HTERT RPE-1 (cell line): ENCODE data around the gene TRMT11.
"Not testable (repeated sequence)": the region's sequence is repeated elsewhere in the genome, so short reads cannot be mapped to it uniquely, and the experiment has no call there.

Experiments
- in situ Hi-C: fragments of 300-500 bp; cut with MboI; formaldehyde crosslinking; loops from 4 replicates; pipeline ENCODE4 v1.14.3; 2020; ENCODE audit warnings: low sequenced_read_pairs

Gene TRMT11

DNA sequence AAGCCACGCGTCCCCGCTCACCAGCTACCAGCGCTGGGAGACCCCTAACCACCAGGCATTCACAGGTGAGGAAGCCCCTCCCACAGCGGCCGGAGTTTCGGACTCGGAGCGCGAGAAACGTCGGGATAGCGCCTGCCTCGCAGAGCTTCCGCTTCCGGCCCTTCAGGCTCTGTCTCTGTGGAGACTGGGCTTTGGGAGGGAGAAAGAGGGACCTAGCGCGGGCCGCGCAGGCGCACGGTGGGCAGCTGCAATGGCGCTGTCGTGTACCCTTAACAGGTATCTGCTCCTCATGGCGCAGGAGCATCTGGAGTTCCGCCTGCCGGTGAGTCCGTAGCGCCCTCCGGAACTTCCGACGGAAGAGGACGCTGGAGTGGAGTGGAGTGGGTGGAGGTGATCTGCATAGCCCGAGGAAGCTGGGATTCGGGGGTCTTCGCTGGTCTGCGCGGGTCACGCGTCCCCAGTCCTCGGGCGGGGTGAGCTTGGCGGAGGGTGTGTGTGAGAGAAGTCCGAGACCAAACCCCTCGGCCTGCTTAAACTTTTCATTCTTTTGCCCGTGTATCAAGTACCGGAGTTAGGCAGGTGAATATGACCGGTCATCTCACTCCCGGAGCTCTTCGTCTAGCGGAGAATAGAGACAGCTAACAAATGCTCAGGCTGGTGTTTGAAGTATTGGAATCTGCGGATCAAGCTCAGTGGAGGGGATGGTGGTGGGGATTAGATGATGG, at the start of gene TRMT11:
TRMT11 (plus strand) TSS at position 240 of the 725 bp plus-strand sequence; CDS start at position 251, 11 bp downstream.
- in situ Hi-C loops, result no loop called here

DNA sequence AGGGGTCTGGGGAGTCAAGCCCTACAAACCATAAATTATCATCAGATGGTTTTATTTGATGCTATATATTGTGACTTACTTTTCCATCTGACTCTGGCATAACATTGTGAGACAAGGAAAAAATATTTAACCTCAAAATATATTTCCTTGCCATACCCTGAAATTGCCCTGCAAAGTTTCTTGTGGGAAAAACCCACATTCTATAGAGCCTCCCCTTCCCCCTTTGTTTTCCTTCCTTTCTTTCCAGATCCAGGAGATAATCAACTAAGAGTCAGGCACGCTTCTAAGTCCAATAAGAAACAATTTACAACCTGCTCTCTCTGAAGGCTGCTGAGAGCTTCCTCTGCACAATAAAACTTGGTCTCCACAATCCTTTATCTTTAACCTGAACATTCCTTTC, 47.3 kb upstream of the TRMT11 start:
- in situ Hi-C loops, result no loop called here

DNA sequence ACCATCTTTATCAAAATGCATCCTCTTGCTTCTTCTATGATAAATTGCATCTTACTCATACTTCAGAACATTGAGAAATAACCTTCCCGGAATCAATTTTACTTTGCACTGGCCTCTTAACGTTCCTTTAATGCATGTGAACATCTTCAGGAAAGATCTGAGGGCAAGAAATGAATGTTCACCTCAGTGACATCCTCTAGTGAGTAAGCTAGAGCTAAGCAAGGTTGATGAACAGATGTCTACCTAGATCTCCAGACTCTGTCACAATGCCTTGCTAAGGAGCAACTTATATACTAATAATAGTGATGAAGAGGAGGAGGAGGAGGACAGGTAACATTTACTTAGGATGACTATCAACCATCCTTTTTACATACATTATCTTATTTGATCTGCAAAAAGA, 46.5 kb upstream of the TRMT11 start:
- in situ Hi-C loops, result no loop called here

DNA sequence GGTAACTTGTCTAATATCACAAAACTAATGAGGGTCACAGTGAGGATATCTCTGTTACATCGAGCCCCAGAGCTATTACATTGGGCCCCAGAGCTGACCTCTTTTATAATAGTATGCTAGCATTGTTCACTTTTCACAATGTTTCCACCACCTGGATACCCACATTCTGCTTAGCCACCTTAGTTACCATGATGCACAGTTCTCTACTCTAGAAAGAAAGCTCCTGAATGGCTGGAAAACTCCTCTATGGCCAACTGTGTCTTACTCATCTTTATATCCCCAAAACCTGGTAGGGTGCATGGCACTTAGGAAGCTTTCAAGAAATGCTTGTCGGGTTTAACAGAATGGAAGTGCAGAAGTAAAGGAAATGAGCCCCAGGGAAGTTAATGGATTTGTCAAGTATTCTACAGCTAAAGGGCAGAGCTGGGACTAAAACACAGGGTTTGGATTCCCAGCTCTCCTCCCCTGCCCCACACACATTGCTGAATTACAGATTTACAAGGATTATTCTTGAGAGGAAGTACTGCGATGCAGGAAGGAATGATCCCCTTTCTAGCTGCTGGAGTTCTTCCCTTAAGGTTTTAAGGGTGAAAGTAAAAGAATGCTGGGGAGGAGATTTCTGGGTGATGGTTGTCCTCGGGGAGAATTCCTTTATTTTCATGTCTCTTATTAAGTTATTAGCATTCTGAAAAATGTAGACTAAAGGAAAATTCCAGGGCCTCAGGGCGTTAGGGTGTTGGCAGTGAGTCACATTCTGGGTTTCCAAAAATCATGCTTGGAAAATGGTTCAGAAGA, 45.9 kb upstream of the TRMT11 start:
- in situ Hi-C loops, result no loop called here

GRCh38 chr6:125942672-125943527, 43.4 kb upstream of the TRMT11 start:
- in situ Hi-C loops, result no loop called here

DNA sequence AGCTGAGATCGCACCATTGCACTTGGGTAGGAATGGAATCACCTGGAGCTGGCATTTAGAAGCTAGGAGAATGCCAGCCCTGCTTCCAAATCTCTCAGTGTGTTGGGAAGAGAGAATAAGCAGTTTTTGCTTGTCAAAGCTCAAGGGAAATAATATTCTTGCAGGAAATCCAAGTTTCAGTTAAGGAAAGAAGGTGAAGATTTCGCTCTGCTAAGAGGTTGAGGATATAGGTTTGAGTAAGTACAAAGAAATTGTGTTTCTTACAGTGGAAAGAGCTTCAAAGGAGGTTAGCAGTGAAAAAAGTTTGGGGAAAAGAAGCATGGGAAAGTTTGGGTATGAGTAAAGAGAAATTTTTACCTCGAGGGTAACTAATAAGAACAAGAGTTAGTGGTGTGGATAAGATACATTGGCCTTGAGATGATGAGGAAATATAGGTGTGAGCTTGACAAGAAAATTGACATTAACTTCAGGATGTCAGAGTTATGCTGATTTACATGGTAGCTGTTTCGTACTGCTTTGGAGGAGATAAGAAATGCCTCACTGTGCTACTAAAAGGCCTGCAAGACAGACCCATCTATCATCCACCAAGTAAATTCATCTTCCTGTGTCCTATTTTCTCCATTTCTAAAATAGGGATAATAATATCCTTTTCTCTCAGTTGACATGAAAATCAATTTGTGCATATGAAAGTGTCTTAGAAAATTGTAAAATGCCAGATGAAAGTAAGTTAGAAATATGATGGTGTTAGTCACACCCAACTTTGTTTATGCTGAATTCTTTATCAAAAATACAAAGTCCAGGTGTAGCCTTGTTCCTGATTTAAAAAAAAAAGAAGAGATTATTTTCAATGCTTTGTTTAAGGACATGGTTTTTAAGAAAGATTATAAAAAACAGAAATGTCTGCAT, 42.6 kb upstream of the TRMT11 start:
- in situ Hi-C loops, result no loop called here

- in situ Hi-C loops, result no loop called here
Measured at GRCh38 chr6:125944434-125944816, 41.9 kb upstream of the TRMT11 start.

GRCh38 chr6:125944896-125945295, 41.4 kb upstream of the TRMT11 start:
- in situ Hi-C loops, result no loop called here

DNA sequence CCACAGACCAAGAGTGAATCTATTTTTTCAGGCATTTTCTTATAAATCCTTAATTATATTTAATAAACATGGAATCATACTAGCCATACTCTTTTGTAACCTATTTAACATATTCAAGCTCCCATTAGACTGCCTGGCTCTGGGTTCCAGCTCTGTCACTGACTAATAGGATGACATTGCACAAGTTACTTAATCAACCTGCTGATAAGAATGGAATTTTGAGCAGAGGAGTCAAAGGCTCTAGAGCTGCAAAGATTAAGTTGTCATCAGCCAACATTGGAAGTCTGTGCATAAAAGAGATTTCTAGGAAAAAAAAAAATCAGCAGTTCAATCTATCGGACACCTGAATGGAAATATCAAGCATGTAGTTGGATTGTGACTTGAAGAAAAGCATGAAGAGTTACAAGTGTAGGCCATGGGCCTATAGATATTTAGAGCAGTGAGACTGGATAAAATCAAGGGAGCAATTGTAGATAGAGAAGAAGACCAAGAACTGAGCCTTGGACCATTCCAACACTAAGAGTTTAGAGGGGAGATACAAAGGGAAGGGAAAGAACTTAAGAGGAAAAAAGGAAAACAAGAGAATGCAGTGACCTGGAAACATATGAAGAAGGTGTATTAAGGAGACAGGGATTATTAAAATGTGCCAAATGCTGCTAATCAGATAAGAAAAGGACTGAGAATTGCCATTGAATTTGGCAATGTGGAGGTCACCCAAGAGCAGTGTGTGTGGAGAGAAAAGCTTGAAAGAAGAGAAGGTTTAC, 40.8 kb upstream of the TRMT11 start:
- in situ Hi-C loops, result no loop called here

- in situ Hi-C loops, result no loop called here
Measured at GRCh38 chr6:125947615-125948014, 38.7 kb upstream of the TRMT11 start.

GRCh38 chr6:125948455-125948854, 37.9 kb upstream of the TRMT11 start:
- in situ Hi-C loops, result no loop called here

DNA sequence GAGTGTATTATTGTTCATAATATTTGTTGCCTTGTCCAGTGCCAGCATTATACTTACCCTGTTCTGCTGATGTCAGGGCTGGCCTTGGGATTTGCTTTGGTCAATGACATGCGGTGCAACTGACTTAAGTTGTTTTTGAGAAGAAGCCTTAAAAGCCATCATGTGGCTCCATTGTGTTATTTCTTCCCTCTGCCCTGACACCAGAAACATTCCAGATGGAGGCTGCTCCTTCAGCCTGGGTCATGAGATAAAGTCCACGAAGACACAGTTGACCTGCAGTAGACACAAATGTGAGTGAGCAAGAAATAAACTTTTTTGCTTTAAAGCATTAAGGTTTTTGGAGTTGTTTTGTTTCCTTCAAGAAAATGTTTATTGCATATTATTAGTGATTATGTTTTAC, 37.3 kb upstream of the TRMT11 start:
- in situ Hi-C loops, result no loop called here

DNA sequence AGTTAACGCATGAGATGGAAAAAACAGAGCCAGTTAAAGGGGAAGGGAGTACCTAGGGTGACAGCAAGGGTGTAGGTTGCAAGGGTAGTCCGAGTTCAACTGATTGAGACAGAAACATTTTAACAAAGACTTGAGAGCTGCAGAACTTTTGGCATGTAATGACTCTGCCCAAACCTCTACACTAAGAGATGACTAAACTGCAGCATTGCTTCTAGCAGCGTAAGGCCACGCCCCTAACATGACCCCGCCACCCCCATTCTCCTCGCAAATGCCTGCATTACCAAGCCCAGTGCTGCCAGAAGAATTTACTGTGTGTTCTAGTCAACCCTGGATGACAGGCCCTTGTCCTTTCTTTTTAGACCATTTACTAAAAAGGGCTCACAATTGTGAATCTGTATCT, 36.0 kb upstream of the TRMT11 start:
- in situ Hi-C loops, result no loop called here

GRCh38 chr6:125950716-125951115, 35.6 kb upstream of the TRMT11 start:
- in situ Hi-C loops, result not testable (repeated sequence)

- in situ Hi-C loops, result no loop called here
Measured at GRCh38 chr6:125951323-125951722, 35.0 kb upstream of the TRMT11 start.

DNA sequence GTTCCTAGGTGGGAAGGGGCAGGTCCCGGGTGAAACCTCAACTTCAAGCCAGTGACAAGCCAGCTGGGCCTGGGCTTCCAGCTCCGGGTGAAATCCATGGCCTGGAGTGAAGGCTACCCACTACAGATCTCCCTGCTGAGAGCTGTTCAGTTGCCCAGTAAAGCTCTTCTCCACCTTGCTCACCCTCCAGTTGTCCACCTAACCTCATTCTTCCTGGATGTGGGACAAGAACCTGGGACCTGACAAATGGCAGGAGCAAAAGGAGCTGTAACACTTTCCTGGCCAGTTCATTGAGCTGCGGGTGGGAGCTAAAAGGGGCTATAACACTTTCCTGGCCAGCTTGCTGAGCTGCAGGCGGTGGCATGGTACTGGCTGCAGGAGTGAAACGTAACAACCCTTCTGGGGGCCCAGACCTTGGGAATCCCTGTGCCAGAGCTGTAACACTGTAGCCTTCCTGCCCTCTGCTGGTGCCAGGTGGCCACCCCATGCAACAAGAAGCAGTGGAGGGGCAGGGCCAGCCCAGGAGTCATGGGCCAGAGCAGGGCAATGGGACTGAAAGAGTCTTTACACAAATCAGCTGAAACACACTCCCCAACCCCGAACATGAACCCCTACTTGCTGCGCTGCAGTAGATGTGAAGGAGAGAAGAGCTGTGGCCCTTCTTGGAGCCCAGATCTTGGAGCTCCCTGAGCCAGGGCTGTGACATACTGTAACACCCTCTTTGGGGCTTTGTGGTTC, 33.4 kb upstream of the TRMT11 start:
- in situ Hi-C loops, result no loop called here

GRCh38 chr6:125953502-125953875, 32.9 kb upstream of the TRMT11 start:
- in situ Hi-C loops, result no loop called here

DNA sequence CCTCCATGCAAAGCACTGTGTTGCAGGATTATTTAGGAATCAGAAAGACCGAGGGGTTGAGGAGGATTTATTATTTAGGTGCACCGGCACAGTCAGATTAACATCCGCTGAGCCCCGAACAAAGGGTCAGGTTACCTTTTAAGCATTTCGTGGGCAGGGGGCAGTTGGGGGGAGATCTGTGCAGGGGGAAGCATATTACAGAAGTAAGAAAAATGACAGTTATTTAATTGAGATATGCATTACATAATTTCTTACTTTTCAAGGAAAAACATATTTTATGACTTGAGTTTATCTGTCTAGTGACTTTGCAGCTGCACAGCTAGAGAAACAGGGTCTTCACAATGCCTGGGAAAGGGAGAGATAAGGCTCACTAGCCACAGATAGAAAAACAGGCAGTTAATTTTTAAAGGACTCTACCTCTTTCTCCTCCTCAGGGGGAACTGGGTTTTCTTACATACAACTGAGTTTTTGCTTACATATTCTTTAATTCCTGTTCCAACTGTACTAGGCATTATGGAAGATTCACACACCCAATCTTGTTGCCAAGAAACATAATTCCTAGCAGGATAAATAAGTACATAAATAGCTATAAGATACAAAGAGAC, 31.5 kb upstream of the TRMT11 start:
- in situ Hi-C loops, result no loop called here

DNA sequence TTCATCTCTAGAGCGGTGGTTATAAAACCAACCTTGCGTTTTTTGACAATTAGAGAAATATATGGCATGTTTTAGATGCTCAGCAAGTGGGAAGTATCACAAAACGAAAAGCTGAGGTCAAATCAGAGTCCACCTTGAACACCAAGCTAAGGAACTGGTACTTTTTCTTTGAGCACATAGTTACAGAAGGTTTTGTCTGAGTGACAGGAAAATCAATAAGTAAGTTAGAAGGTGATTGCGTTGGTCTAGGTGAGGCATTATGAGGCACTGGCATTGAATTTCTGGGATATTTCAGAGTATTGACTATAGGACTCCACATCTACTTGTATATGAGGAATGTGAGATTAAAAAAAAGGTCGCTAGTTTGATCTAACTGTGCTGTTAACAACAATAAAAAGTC, 30.4 kb upstream of the TRMT11 start:
- in situ Hi-C loops, result no loop called here
